TTC549 (cell line): ENCODE results near the gene MZF1.
A peak's percentile ranks its signal among the peaks of the same experiment; 100 is the strongest.
"Not testable (repeated sequence)": the region's sequence is repeated elsewhere in the genome, so short reads cannot be mapped to it uniquely, and the experiment has no call there.

Experiments
- FAIRE-seq: peaks from 2 replicates; lab custom pipeline; 2012; peaks lifted over from hg19 to GRCh38; lab: Jason Lieb, UNC

MZF1 gene

DNA sequence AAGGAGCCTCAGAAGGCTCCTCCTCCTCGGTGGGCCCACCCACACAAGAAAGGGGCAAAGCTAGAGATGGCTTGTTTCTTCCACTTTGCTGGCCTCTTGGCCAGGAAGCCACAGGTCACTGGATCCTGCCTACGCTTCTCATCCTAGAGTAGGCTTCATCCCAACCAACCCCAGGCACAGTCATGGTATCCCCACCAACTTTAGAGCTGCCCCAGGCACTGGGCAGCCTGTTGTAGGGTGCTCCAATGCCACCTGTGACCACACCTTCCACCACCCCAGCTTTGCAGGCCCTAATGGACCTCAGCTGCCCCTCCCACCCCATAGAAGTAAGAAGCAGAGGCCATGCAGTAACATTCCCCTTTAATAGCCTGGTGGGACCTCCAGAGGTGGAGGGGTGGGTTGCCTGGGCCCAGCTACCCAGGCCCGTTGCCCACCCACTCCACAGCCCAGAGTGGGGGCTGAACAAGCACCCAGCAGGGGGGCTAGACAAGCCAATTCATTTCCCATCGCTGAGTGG, 17.7 kb downstream of the MZF1 start:
- FAIRE-seq, result no peak

DNA sequence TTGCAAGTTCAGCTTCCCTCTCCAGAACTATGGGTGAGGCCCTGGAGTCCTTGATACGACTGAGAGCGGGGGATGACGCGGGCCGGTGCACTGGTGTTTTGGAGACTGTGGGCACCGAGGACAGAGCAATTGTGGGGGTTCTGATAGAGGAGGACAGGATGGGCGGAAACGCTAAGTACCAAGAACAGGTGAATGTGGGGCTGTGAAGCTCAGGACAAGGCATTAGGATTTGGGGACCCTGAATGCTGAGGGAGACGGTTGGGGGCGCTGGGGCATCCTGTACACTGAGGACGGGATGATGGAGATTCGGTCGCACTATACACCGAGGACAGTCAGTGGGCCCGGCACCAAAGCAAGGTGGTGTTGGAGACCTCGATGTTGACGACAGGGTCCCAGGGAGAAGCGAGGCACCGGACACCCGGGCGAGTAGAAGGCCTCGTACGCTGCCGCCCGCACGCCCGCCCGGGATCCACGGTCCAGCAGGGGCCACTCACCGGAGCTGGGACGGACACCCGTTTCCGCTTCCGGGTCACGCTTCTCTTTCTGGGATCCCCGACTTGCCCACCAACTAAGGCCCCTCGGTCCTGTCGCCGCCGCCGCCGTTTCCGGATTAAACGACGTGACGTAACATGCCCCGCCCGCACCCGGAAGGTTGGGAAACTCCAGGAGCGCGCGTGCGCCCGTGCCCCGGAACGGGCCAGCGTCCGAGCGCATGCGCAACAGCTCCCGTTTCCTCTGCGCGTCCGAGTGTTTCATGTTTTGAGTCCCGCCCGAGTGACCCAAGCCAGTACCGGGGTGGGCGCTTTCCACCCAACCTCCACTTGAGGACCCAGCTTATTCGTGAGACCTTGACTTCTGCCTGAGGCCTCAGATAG, 18.4 kb downstream of the MZF1 start, which contains the start of gene CHMP2A:
CHMP2A (minus strand) TSS at position 612 of the 875 bp plus-strand sequence. CDS start 893 bp downstream, outside the sequence.
- FAIRE-seq, result no peak

DNA sequence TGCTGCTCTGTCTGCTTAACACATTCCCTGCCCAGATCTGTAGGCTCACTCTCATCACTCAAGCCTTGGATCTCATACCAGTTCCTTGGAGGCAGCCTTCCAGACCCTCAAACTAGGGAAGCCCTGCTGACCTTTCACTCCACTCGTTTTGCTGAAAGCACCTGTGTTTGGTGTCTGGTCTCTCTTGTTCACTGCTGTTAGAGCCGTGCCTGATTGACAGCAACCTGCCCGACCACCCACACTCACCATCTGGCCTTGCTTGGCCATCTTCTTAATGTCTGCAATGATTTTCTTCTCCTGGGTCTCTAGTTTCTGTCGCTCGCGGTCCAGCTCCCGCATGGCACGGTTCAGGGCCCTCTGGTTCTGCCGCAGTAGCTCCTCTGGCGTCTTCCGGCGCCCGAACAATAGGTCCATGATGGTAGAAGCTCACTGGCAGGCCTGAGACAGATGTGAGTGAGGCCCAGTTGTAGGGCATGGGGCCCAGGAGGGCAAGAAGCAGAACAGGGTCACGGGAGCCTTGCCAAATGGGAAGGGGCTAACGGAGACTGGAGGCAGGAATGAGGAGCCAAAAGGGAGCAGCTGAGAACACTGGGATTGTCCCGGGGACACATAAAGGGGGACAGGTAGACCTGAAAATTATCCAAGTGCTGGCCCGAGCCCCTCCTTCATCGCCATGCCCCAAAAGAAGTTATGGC, 19.2 kb downstream of the MZF1 start:
- no peak for FAIRE-seq

DNA sequence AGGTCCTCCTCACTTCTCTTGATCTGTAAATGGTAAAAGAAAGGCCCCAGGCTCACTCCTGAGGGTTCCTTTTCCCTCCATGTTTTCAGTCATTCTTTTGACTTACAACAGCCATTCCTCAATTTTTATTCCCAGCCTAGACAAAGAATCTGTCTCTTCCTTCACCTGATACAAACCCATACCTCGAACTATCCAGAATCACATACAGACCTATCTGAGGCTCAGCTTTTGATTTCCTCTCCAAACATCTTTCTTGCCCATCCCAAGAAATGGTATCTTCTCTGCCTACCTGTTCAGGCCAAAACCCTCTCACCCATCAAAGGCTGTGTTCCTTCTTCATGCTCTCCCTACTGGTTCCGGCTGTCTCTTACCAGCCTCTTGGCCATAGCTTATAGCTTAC, 20.5 kb downstream of the MZF1 start:
- FAIRE-seq, result no peak

DNA sequence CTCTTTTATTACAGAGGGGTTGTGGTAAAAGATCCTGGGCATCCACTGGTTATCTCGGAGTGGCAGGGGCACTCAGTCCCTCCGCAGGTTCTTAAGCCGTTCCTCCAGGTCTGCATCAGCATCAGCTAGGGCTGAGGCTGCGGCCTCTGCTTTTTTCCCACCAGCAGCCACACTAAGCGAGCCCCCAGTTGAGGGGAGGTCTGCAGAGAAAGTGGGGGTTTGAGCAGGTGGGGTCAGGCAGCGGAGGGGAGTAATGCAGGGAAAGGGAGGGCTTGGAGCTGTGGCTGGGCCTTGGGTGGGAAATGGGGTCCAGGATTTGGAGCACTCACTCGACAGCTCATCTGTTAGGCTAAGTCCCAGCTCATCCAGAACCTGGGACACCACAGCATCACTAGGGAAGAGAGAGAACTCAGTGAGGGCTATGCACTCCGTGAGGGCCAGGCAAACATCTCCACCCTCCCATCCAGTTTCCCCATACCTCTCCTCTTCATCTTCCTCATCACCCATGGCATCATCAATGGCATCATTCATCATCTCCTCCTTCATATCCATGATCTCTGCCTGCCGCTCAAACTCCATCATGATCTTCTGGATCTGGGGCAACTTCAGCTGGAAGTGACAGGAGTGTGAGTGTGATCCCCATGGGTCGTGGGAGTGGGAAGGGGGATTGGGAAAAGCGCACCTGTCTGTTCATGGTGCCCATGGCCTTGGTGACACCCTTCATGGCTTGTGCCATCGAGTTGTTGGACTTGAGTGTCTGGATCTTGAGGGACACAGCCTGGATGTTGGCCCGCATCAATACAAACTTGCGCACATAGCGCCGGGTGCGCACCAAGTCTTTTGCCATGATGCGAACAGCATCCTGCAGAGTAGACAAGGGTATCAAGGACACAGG, 21.3 kb downstream of the MZF1 start:
- no peak for FAIRE-seq

DNA sequence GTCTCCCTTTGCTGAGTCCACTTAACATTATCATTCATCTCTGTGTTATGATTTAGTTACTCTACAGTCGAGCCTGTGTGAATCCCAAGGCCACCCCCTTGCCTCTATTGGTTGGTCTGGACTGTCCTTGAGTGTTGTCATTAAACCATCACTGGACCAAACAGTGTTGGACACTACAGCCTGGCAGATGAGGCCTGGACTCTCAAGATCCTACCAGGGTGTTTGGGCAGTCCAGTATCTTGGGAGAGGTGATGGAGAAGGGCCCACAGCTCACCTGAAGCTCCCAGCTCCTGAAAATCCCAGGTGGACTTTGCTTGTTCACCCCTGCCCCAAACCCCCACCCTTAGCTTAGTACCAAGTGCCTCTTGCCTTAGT, 22.0 kb downstream of the MZF1 start:
- FAIRE-seq, result no peak

DNA sequence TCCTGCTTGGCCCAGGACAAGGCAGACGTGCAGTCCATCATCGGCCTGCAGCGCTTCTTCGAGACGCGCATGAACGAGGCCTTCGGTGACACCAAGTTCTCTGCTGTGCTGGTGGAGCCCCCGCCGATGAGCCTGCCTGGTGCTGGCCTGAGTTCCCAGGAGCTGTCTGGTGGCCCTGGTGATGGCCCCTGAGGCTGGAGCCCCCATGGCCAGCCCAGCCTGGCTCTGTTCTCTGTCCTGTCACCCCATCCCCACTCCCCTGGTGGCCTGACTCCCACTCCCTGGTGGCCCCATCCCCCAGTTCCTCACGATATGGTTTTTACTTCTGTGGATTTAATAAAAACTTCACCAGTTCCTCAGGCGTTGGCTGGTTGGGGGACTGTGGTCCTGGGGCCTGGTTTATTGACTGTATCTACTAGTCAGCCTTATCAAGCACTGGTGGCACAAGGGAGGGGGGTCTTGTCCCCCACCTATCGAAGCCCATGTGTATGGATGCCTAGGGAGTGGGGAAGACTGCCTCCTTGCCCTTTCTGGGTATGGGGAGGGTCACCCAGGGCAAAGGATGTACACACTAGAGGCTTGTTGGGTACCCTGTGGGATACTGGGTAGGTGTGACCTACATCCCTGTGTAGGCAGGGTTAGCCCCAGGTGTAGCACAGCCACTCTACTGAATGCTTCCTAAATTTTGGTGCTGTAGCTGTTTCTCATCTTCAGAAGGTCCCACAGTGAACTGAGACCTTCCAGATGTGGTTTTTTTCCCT, 22.6 kb downstream of the MZF1 start:
- no peak for FAIRE-seq

DNA sequence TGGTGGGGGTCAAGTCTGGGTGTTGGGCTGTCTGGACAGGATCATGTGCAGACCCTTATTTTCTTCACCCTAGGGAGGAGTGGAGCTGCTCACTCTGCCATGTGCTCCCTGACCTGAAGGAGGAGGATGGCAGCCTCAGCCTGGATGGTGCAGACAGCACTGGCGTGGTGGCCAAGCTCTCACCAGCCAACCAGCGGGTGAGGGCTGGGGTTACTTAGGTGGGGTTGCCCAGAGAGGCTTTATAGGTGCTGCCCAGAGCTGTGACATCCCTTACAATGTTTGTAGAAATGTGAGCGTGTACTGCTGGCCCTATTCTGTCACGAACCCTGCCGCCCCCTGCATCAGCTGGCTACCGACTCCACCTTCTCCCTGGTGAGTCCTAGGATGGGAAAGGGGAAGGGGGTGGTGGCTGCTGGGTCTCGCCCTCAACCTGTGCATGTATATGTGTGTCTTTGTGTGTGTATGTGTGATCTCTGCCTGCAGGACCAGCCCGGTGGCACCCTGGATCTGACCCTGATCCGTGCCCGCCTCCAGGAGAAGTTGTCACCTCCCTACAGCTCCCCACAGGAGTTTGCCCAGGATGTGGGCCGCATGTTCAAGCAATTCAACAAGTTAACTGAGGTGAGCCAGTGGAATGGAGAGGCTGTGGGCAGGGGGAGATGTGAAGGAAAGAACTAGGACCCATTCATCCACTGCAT, 23.3 kb downstream of the MZF1 start:
- FAIRE-seq, result no peak

DNA sequence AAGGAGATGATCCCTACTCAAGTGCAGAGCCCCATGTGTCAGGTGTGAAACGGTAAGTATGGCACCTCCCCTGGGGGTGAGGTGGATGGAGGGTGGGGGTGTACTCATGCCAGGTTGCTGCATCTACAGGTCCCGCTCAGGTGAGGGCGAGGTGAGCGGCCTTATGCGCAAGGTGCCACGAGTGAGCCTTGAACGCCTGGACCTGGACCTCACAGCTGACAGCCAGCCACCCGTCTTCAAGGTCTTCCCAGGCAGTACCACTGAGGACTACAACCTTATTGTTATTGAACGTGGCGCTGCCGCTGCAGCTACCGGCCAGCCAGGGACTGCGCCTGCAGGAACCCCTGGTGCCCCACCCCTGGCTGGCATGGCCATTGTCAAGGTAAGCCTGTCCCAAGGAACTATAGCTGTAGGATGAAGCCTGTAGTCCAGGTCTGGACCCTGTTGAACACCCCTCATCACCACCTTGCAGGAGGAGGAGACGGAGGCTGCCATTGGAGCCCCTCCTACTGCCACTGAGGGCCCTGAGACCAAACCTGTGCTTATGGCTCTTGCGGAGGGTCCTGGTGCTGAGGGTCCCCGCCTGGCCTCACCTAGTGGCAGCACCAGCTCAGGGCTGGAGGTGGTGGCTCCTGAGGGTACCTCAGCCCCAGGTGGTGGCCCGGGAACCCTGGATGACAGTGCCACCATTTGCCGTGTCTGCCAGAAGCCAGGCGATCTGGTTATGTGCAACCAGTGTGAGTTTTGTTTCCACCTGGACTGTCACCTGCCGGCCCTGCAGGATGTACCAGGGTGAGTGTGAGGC, 24.1 kb downstream of the MZF1 start:
- no peak for FAIRE-seq

DNA sequence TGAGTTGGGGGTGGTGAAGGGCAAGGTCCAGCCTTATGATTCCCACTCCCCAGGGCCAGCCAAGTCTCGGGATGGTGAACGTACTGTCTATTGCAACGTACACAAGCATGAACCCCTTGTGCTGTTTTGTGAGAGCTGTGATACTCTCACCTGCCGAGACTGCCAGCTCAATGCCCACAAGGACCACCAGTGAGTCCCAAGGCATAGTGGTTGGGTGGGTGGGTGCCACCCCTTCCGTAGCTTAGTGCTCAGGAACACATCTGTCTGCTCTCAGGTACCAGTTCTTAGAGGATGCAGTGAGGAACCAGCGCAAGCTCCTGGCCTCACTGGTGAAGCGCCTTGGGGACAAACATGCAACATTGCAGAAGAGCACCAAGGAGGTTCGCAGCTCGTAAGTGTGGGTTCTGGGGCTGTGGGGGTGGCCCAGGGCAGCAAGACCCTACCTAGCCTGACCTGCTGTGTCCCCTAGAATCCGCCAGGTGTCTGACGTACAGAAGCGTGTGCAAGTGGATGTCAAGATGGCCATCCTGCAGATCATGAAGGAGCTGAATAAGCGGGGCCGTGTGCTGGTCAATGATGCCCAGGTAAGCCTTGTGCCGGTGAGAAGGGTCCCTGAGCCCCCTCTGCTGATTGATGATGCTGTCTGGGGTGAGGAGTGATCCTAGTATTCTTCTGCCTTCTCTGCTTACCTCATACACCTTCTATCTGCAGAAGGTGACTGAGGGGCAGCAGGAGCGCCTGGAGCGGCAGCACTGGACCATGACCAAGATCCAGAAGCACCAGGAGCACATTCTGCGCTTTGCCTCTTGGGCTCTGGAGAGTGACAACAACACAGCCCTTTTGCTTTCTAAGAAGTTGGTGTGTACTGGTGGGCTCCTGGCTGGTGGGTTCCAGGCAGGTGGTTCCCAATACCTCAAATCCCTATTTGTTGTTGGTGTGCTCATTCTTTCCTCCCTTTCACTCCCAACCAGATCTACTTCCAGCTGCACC, 25.5 kb downstream of the MZF1 start:
- no peak for FAIRE-seq

DNA sequence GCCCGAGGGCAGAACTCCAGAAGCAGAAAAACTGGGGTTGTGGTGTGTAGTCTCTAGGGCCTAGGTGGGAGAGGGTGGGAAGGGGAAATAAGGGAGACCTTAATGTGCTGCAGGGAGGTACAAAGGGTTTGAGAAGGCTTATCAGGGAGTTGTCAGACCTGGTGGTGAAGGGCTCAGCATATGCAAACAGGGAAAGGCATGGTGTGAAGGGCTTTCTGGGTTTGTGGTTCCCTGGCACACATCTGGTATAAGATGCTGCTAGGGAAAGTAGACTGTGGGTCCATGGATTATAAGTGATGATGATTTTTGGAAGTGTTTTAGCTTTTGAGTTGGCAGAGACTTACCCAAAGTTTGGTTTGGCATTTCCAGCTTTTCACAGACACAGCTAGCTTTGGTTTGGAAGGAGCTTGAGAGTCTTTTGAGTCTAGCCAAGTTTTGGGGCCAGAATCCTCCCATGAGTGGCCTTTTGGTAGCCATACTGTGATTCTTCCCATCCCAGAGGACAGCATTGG, 27.1 kb downstream of the MZF1 start:
- no peak for FAIRE-seq

DNA sequence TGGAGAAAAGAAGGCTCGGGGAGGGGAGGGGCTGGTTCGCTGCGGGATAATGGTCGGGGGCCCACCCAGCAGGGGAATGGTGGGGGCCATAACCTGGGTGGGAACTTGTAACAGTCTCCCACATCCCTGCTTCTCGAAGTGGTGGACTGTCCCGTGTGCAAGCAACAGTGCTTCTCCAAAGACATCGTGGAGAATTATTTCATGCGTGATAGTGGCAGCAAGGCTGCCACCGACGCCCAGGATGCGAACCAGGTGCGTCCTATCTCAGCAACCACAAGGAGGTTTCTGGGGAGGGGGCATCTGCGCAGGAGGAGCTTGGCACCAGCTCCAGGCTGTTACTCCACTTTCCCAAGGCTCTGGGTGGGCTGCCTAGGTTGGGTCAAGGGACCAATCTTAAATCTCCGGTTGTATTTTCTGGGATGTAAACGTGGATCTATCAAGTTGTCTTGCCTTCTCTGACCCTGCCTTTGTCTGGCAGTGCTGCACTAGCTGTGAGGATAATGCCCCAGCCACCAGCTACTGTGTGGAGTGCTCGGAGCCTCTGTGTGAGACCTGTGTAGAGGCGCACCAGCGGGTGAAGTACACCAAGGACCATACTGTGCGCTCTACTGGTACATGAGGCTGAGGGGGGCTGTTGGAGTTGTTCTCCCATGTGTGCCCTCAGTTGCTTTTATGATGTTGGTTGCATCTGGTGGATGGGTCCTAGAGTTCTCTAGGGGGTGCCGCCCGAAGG, 27.7 kb downstream of the MZF1 start:
- FAIRE-seq, result no peak

DNA sequence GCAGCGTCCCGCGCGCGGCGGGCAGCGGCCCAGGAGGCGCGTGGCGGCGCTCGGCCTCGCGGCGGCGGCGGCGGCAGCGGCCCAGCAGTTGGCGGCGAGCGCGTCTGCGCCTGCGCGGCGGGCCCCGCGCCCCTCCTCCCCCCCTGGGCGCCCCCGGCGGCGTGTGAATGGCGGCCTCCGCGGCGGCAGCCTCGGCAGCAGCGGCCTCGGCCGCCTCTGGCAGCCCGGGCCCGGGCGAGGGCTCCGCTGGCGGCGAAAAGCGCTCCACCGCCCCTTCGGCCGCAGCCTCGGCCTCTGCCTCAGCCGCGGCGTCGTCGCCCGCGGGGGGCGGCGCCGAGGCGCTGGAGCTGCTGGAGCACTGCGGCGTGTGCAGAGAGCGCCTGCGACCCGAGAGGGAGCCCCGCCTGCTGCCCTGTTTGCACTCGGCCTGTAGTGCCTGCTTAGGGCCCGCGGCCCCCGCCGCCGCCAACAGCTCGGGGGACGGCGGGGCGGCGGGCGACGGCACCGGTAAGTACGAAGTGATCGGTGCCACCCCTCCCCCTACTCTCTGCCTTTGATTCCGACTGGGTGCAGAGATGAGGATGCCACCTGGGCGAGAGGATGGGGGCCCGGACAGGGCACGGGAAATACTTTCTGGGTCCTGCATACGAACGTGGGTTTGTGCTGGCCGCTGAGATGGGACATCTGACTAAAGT, 28.4 kb downstream of the MZF1 start:
- FAIRE-seq, result no peak

DNA sequence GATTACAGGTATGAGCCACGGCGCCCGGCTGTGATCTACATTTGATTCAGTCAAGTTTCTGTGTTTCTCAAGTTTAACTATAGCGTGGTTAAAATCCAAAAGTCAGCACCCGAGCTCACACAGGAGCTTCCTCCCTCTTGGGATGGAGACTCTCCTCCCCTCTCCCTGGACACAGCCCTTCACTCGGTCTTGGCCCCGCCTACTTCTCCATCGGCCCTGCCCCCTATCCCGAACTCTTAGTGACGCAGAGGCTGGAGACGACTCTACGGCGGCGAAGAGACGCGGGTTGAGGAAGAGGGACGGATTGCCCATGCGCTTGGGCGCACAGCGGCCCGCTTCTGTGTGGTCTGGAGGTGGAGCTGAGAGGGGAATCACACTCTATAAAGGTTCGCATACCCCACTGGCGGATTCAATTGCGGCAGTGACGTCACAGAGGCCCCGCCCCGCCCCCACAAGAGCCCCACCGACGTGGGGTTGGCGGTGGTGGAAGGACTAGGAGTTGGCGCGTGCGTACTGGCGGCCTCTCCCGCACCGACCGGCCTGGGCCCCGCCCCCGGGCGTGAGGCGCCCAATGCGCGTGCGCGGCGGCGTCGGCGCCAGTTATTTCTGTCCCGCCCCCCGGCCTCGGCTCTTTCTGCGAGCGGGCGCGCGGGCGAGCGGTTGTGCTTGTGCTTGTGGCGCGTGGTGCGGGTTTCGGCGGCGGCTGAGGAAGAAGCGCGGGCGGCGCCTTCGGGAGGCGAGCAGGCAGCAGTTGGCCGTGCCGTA, 29.1 kb downstream of the MZF1 start, which contains the start of gene TRIM28:
TRIM28 (plus strand) TSS at position 239 of the 765 bp plus-strand sequence. CDS start 694 bp downstream, outside the sequence.
- FAIRE-seq, result peak; percentile 96

DNA sequence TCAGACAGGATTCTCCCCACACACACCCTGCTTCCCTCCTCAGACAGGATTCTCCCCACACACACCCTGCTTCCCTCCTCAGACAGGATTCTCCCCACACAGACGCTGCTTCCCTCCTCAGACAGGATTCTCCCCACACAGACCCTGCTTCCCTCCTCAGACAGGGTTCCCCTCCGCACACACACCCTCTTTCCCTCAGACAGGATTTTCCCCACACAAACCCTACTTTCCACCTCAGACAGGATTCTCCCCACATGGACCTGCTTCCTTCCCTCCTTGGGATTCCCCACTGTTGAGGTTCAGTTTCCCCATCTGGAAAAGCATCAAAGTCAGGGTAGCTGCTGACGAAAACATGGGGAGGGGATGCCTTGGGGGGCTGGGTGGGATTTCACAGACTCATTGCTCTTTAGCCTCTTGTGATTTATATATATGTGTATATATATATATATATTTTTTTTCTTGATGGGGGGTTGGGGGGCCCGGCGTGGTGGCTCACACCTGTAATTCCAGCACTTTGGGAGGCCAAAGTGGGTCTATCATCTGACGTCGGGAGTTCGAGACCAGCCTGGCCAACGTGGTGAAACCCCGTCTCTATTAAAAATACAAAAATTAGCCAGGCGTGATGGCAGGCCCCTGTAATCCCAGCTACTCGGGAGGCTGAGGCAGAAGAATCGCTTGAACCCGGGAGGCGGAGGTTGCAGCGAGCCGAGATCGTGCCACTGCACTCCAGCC, 30.3 kb downstream of the MZF1 start:
- not testable (repeated sequence) for FAIRE-seq

DNA sequence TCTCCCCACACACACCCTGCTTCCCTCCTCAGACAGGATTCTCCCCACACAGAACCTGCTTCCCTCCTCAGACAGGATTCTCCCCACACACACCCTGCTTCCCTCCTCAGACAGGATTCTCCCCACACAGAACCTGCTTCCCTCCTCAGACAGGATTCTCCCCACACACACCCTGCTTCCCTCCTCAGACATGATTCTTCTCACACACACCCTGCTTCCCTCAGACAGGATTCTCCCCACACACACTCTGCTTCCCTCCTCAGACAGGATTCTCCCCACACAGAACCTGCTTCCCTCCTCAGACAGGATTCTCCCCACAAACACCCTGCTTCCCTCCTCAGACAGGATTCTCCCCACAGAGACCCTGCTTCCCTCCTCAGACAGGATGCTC, 34.0 kb downstream of the MZF1 start:
- not testable (repeated sequence) for FAIRE-seq
